Cardiac muscle cell (in vitro differentiated cells and primary cell): ENCODE measurements around the gene RSU1. TPM values are rescaled to one million over a fixed set of nuclear protein-coding genes. Genes with fewer than 3 reads are reported as not detected.

Experiments
- DNase-seq, 2 donors: peaks; one replicate each; pipeline versions ENCODE4 v3.0.0 to v3.0.0-alpha.2; 2010 to 2017; ENCODE audit warnings: low read depth in 1 of 2, low spot score in 1 of 2
- H3K27ac ChIP-seq: fragments of 200-600 bp; sonication (generic); 2 replicates; pipeline ENCODE4 v1.5.1; 2016
- H3K27me3 ChIP-seq: fragments of 200-600 bp; sonication (generic); 2 replicates; pipeline ENCODE4 v1.6.0; 2016; ENCODE audit warnings: control low read depth
- H3K36me3 ChIP-seq: fragments of 200-600 bp; sonication (generic); 2 replicates; pipeline ENCODE4 v1.5.1; 2016; ENCODE audit warnings: control low read depth
- H3K4me1 ChIP-seq: fragments of 200-600 bp; sonication (generic); 2 replicates; pipeline ENCODE4 v1.8.1; 2017; ENCODE audit warnings: low read depth, mild to moderate bottlenecking, mixed run types
- H3K4me3 ChIP-seq: fragments of 200-600 bp; sonication (generic); 2 replicates; pipeline ENCODE4 v1.5.1; 2016; ENCODE audit warnings: mild to moderate bottlenecking
- H3K9me3 ChIP-seq: fragments of 200-600 bp; sonication (generic); 2 replicates; pipeline ENCODE4 v1.5.1; 2017; ENCODE audit warnings: low read depth, mild to moderate bottlenecking, control low read depth
- CTCF ChIP-seq: IDR thresholded peaks from 2 replicates; pipeline ENCODE4 v1.5.1; 2012; ENCODE audit warnings: low read depth, mild to moderate bottlenecking, low read length
- polyA plus RNA-seq: library from polyadenylated mRNA; unstranded; fragments of >200 nt; fragmentation: Nextera tagmentation; extraction: Ambion mirVana; gene quantifications from 2 replicates; pipeline ENCODE4 v1.2.1, GENCODE V29; 2016
- total RNA-seq: library from RNA; depleted of rRNA; stranded (reverse); fragments of >200 nt; gene quantifications from 2 replicates; pipeline ENCODE4 v1.2.3, GENCODE V29; 2016

The RSU1 gene
- total RNA-seq (18.4 and 50.2 TPM in 2 replicates), polyA plus RNA-seq (47.1 and 69.7 TPM in 2 replicates)

DNA sequence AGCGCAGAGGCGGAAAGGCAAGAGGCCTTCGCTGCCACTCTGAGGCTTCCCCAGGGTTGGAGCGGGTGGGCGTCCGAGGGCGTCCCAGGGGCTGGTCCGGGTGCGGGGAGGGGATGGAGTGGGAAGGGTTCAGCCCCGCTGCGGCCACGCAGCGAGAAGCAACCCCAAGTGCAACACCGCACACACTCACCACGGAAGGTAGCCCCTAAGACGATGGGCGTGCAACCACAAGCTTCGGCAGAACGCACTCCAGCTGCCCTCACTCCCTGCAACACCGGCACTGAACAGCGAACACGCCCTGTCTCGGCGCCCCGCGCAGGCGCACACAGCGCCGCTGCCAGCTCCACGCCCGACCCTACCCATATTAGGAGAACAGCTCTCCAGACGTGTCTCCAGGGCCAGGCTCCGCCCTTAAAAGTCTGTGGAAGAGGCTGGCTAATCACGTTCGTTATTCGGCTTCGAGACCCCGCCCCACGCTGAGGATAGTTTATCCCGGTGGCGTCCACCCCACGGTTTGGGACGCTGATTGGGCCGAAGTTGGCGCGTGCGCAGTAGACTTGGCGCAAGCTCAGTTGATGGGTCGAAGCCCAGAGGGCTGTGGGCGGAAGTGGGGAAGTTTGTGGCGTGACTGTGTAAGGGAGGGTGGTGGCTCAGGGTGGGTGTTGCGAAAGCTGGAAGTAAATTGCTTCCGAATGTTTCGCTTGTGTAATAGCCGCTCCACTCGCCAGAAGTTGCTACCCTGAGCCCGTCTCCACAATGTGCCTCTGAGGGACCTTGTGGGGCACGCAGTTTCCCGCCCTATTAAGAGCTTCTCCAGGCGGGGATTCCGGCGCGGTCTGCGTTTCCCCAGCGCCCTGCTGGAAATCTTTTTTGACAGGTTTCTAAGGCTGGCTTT, at the start of gene RSU1:
Gene RSU1 (minus strand): TSS at position 300 of the 895 bp plus-strand sequence. CDS start 343 bp downstream, outside the sequence.
- H3K27ac ChIP-seq: peak within 1 kb of the TSS; percentile 85
- no peaks in the 10 kb centered on the region for H3K9me3 ChIP-seq
- DNase-seq: peak; percentile 100
- H3K4me3 ChIP-seq: peak within 1 kb of the TSS; percentile 50
- peaks cover 3% of the 10 kb centered on the region for H3K27me3 ChIP-seq
- H3K36me3 ChIP-seq: no peaks in the 10 kb centered on the region
- no peak for TF ChIP-seq CTCF
- H3K4me1 ChIP-seq: peaks cover 10% of the 10 kb centered on the region

GRCh38 chr10:16866541-16867275, 49.5 kb upstream of the RSU1 start:
- no peaks in the 10 kb centered on the region for H3K36me3 ChIP-seq
- H3K27me3 ChIP-seq: no peaks in the 10 kb centered on the region
- no peak for TF ChIP-seq CTCF
- no peak for DNase-seq
- peaks cover 3% of the 10 kb centered on the region for H3K4me1 ChIP-seq
- H3K27ac ChIP-seq: no peak overlapping the region
- H3K4me3 ChIP-seq: no peak overlapping the region
- no peaks in the 10 kb centered on the region for H3K9me3 ChIP-seq

DNA sequence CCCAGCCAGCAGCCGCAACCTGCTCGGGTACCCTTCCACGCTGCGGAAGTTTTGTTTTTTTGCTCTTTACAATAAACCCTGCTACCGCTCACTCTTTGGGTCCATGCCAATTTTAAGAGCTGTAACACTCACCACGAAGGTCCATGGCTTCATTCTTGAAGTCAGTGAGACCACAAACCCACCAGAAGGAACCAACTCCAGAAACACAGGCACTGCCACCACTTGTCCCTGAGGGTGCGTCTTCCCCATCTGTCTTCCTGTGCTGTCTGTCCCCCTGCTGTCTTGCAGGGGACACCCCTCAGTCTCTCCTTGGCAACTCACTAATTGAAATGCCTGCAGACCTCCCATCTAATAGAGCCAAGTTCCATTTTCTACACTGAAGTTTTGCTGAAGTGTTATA, 48.5 kb upstream of the RSU1 start:
- H3K27ac ChIP-seq: no peak overlapping the region
- no peak overlapping the region for H3K4me3 ChIP-seq
- no peaks in the 10 kb centered on the region for H3K36me3 ChIP-seq
- TF ChIP-seq CTCF: no peak
- no peaks in the 10 kb centered on the region for H3K9me3 ChIP-seq
- no peaks in the 10 kb centered on the region for H3K27me3 ChIP-seq
- no peak for DNase-seq
- peaks cover 3% of the 10 kb centered on the region for H3K4me1 ChIP-seq

DNA sequence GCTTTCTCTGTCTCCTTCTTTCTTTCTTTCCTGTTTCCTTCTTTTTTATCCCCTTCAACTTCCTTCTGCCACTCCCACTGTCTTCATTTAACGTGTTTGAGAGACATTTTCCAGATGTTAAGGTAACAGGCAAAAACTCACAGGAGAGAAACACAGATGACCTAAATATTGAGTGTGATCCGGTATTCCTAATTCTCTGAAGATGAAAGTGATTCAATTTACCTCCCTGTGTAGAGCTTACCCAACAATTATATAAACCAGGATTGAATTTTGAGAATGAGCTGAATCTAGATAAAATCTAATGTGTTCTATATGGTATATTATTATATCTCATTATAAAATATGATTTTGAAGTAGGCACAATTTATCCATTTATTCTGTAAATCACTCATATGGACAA, 46.5 kb upstream of the RSU1 start:
- Histone ChIP-seq H3K4me1 (peaks cover 3% of the 10 kb centered on the region), H3K27me3 (no peaks in the 10 kb centered on the region), H3K4me3 (no peak overlapping the region), H3K36me3 (no peaks in the 10 kb centered on the region), H3K9me3 (no peaks in the 10 kb centered on the region), H3K27ac (no peak overlapping the region)
- TF ChIP-seq CTCF: no peak
- no peak for DNase-seq

DNA sequence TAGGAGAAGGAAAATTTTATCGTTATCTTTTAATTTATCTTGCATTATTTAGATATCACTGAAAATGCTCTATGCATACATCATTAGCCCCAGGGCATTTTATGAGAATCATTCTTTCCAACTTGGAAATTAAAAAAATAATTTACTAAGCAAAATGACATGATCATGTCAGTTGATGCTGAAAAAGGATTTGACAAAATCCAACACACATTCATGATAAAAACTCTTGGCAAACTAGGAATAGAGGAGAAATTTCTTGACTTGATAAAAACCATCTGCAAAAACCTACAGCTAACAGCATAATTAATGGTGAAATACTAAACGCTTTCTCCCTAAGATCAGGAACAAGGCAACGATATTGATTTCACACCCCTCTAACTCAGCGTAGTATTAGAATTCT, 40.2 kb upstream of the RSU1 start:
- Histone ChIP-seq H3K27me3 (no peaks in the 10 kb centered on the region), H3K9me3 (no peaks in the 10 kb centered on the region), H3K27ac (no peak overlapping the region), H3K36me3 (no peaks in the 10 kb centered on the region), H3K4me3 (no peak overlapping the region), H3K4me1 (no peaks in the 10 kb centered on the region)
- DNase-seq: no peak
- no peak for TF ChIP-seq CTCF
